Caco-2 (cell line): Measurements from ENCODE around the gene TGDS. TPM values are rescaled to one million over a fixed set of nuclear protein-coding genes. Genes with fewer than 3 reads are reported as not detected.
"Not testable (repeated sequence)": the region's sequence is repeated elsewhere in the genome, so short reads cannot be mapped to it uniquely, and the experiment has no call there.

ENCODE experiments used
- Bru-seq: library from RNA; stranded (reverse); fragments of 400-500 nt; gene quantifications from one replicate; lab custom pipeline; 2021; lab: Mats Ljungman, UMichigan
- BruChase-seq, 2 experiments: library from RNA; stranded (reverse); fragments of 400-500 nt; gene quantifications; one replicate each; lab custom pipeline; 2021; lab: Mats Ljungman, UMichigan
- BruUV-seq: library from RNA; stranded (reverse); fragments of 400-500 nt; replicated peaks from 2 replicates; lab custom pipeline; 2021; lab: Mats Ljungman, UMichigan
- CTCF ChIA-PET: fragments of 300-600 bp; sonication (Branson Sonifier 250); formaldehyde crosslinking; loops from one replicate; lab custom pipeline; 2022; ENCODE audit warnings: antibody characterized with exemption; lab: Charles Lee
- POLR2A ChIA-PET: fragments of 300-600 bp; sonication (Branson Sonifier 250); formaldehyde crosslinking; loops from one replicate; lab custom pipeline; 2022; ENCODE audit warnings: antibody characterized with exemption; lab: Charles Lee
- DNase-seq, 2 experiments: peaks; one replicate each; pipeline versions ENCODE4 v3.0.0 to v3.0.0-alpha.2; 2020 to 2022
- H3K27me3 ChIP-seq: replicated peaks from 2 replicates; pipeline ENCODE4 v1.6.0; 2011; ENCODE audit warnings: low read length; ENCODE audit not compliant: control insufficient read depth, insufficient read depth
- H3K36me3 ChIP-seq: 2 replicates; pipeline ENCODE4 v1.5.1; 2011; ENCODE audit warnings: low read length; ENCODE audit not compliant: control insufficient read depth, insufficient read depth
- H3K4me1 ChIP-seq: fragments of 250-450 bp; sonication (Bioruptor Pico); 2 replicates; pipeline ENCODE4 v1.5.1; 2020; ENCODE audit warnings: mild to moderate bottlenecking
- H3K4me3 ChIP-seq: 2 replicates; pipeline ENCODE4 v1.5.1; 2011; ENCODE audit warnings: low read depth, mild to moderate bottlenecking, control low read depth, low read length
- H3K9me3 ChIP-seq: fragments of 250-450 bp; sonication (Bioruptor Pico); 2 replicates; pipeline ENCODE4 v1.5.1; 2020; ENCODE audit warnings: mild to moderate bottlenecking, moderate library complexity
- H3K27ac Mint-ChIP-seq: one replicate; pipeline ENCODE4 v1.8.0; 2022; ENCODE audit warnings: mixed read lengths; ENCODE audit not compliant: unreplicated experiment
- H3K27me3 Mint-ChIP-seq: one replicate; pipeline ENCODE4 v1.8.0; 2022; ENCODE audit warnings: mixed read lengths; ENCODE audit not compliant: insufficient read depth, unreplicated experiment
- H3K36me3 Mint-ChIP-seq: one replicate; pipeline ENCODE4 v1.8.0; 2022; ENCODE audit warnings: mild to moderate bottlenecking, mixed read lengths; ENCODE audit not compliant: insufficient read depth, unreplicated experiment
- H3K4me1 Mint-ChIP-seq: one replicate; pipeline ENCODE4 v1.8.0; 2022; ENCODE audit warnings: low read depth, mixed read lengths; ENCODE audit not compliant: unreplicated experiment
- H3K4me3 Mint-ChIP-seq: one replicate; pipeline ENCODE4 v1.8.0; 2022; ENCODE audit warnings: mild to moderate bottlenecking, moderate library complexity, mixed read lengths; ENCODE audit not compliant: unreplicated experiment
- H3K9me3 Mint-ChIP-seq: one replicate; pipeline ENCODE4 v1.8.0; 2022; ENCODE audit warnings: mixed read lengths; ENCODE audit not compliant: unreplicated experiment
- CTCF ChIP-seq, 2 experiments: fragments of 200-600 bp in 1 of 2; IDR thresholded peaks; 1 replicate in 1 of 2; 2 replicates in 1 of 2; pipeline versions ENCODE4 v1.5.1 to v1.8.0; 2011 to 2022; ENCODE audit warnings: antibody characterized with exemption in 1 of 2, control low read depth in 1 of 2, inconsistent platforms in 1 of 2, low read depth in 1 of 2, low read length in 1 of 2, mild to moderate bottlenecking in 1 of 2, moderate library complexity in 1 of 2; ENCODE audit not compliant: insufficient read depth in 1 of 2, severe bottlenecking in 1 of 2, unreplicated experiment in 1 of 2
- intact Hi-C: fragments of 100-400 bp; cut with micrococcal nuclease; formaldehyde crosslinking; loops from one replicate; pipeline ENCODE4 v1.10.0; 2022; ENCODE audit not compliant: unreplicated experiment
- long read RNA-seq: library from polyadenylated mRNA; stranded (forward); transcript quantifications from one replicate; pipeline ENCODE4 v2.0.0, GENCODE V29; 2022
- total RNA-seq: library from RNA; stranded (reverse); gene quantifications from 2 replicates; pipeline ENCODE4 v1.2.3, GENCODE V29; 2022

TGDS gene
- total RNA-seq (22.0 and 22.8 TPM in 2 replicates), Bru-seq, nascent RNA (percentile 89 among the genes with signal in this experiment), BruChase-seq, experiment 1, labeled RNA remaining after a 2-hour chase (percentile 86 among the genes with signal in this experiment), BruChase-seq, experiment 2, labeled RNA remaining after a 6-hour chase (percentile 76 among the genes with signal in this experiment)
- long read RNA-seq, transcript TGDS-201 (12 exons, 1,905 nt): major isoform, 31 of 46 reads
- long read RNA-seq, partial matches to known transcripts: 0 of 46 reads
- long read RNA-seq, other reads (novel, unspliced or antisense): 15 of 46 reads

GRCh38 chr13:94595950-94596574 is at the start of gene TGDS:
Gene TGDS (minus strand): TSS chr13:94596152. CDS start chr13:94596136, 16 bp downstream.
- H3K9me3 ChIP-seq: no peaks in the 10 kb centered on the region
- peak; percentile 93 to 96 for DNase-seq
- TF ChIP-seq CTCF (IDR thresholded peaks at IDR 0.05; ENCODE audit: insufficient read depth in 1 of 2, low read depth in 1 of 2, low read length in 1 of 2, severe bottlenecking in 1 of 2, unreplicated experiment in 1 of 2): no peak
- Mint-ChIP-seq H3K27ac (peak within 1 kb of the TSS; percentile 80), H3K9me3 (no peaks in the 10 kb centered on the region), H3K27me3 (no peaks in the 10 kb centered on the region), H3K36me3 (peaks cover 22% of the 10 kb centered on the region), H3K4me3 (peak within 1 kb of the TSS; percentile 83), H3K4me1 (peaks cover 15% of the 10 kb centered on the region)
- H3K4me3 ChIP-seq: peak within 1 kb of the TSS; percentile 67
- ChIA-PET POLR2A (interaction anchor here (0.5 to 1.8 kb wide), 9 partner anchors 9 to 827 kb away, joined by 3 to 6 read pairs (median 3); no protein-coding TSS in a partner anchor), CTCF (interaction anchor here (0.6 to 1.1 kb wide), 3 partner anchors 21 to 161 kb away, joined by 3 to 5 read pairs (median 3); no protein-coding TSS in a partner anchor)
- BruUV-seq: no TSS peak
- no peaks in the 10 kb centered on the region for H3K27me3 ChIP-seq
- peaks cover 25% of the 10 kb centered on the region for H3K4me1 ChIP-seq
- no peaks in the 10 kb centered on the region for H3K36me3 ChIP-seq
- intact Hi-C loops: loop anchor here (1.0 kb wide), 1 partner anchor 47 kb away; no protein-coding TSS in a partner anchor

- peaks cover 6% of the 10 kb centered on the region for H3K4me1 Mint-ChIP-seq
- no peaks in the 10 kb centered on the region for H3K36me3 ChIP-seq
- DNase-seq: no peak
- no peaks in the 10 kb centered on the region for H3K27me3 Mint-ChIP-seq
- intact Hi-C loops: no loop called here
- peaks cover 3% of the 10 kb centered on the region for H3K4me1 ChIP-seq
- H3K9me3 ChIP-seq: no peaks in the 10 kb centered on the region
- H3K27ac Mint-ChIP-seq: no peak overlapping the region
- POLR2A ChIA-PET: no interaction called here
- H3K4me3 ChIP-seq: no peak overlapping the region
- no TSS peak for BruUV-seq
- H3K36me3 Mint-ChIP-seq: no peaks in the 10 kb centered on the region
- H3K27me3 ChIP-seq: no peaks in the 10 kb centered on the region
- peak overlapping the region; percentile 7 for H3K4me3 Mint-ChIP-seq
- H3K9me3 Mint-ChIP-seq: no peaks in the 10 kb centered on the region
- TF ChIP-seq CTCF (IDR thresholded peaks at IDR 0.05; ENCODE audit: insufficient read depth in 1 of 2, low read depth in 1 of 2, low read length in 1 of 2, severe bottlenecking in 1 of 2, unreplicated experiment in 1 of 2): no peak
- CTCF ChIA-PET: no interaction called here
Measured at GRCh38 chr13:94641409-94641941, 45.5 kb upstream of the TGDS start.

GRCh38 chr13:94640721-94641120 is 44.8 kb upstream of the TGDS start:
- Mint-ChIP-seq H3K4me3 (peak overlapping the region; percentile 36), H3K4me1 (peaks cover 6% of the 10 kb centered on the region), H3K36me3 (no peaks in the 10 kb centered on the region), H3K27ac (no peak overlapping the region), H3K27me3 (no peaks in the 10 kb centered on the region), H3K9me3 (no peaks in the 10 kb centered on the region)
- no peak overlapping the region for H3K4me3 ChIP-seq
- DNase-seq: no peak
- H3K9me3 ChIP-seq: no peaks in the 10 kb centered on the region
- peaks cover 3% of the 10 kb centered on the region for H3K4me1 ChIP-seq
- TF ChIP-seq CTCF (IDR thresholded peaks at IDR 0.05; ENCODE audit: insufficient read depth in 1 of 2, low read depth in 1 of 2, low read length in 1 of 2, severe bottlenecking in 1 of 2, unreplicated experiment in 1 of 2): no peak
- H3K36me3 ChIP-seq: no peaks in the 10 kb centered on the region
- ChIA-PET CTCF (no interaction called here), POLR2A (no interaction called here)
- intact Hi-C loops: no loop called here
- H3K27me3 ChIP-seq: no peaks in the 10 kb centered on the region
- BruUV-seq: no TSS peak

- H3K27ac Mint-ChIP-seq, H3K9me3 ChIP-seq, H3K4me3 Mint-ChIP-seq, H3K27me3 Mint-ChIP-seq, H3K36me3 ChIP-seq, H3K36me3 Mint-ChIP-seq, DNase-seq, H3K4me1 Mint-ChIP-seq, H3K27me3 ChIP-seq, H3K4me3 ChIP-seq, H3K9me3 Mint-ChIP-seq, intact Hi-C loops, BruUV-seq, H3K4me1 ChIP-seq, POLR2A ChIA-PET: not testable (repeated sequence)
- CTCF ChIA-PET: interaction anchor here (0.5 kb wide), 1 partner anchor 16 kb away, joined by 3 read pairs; no protein-coding TSS in a partner anchor
Measured at GRCh38 chr13:94637677-94638076, 41.7 kb upstream of the TGDS start.
